OCI-LY1 (cell line): ENCODE results near the gene MARK3.

ENCODE experiments used
- CTCF ChIP-seq: fragments of 200-600 bp; sonication (generic), shearing (Covaris generic); IDR thresholded peaks from 2 replicates; pipeline ENCODE4 v1.5.1; 2017; ENCODE audit warnings: mild to moderate bottlenecking, antibody characterized with exemption, low read length, moderate library complexity, mixed read lengths
- EZH2 ChIP-seq: fragments of 200-600 bp; sonication (generic), shearing (Covaris generic); IDR thresholded peaks from 2 replicates; pipeline ENCODE4 v1.8.0; 2017; ENCODE audit warnings: borderline replicate concordance, mixed run types, mild to moderate bottlenecking, antibody characterized with exemption, low read length, moderate library complexity, mixed read lengths

GRCh38 chr14:103508521-103509329 is 123.5 kb downstream of the MARK3 start:
- TF ChIP-seq CTCF (no peak), EZH2 (no peak)
